ENCODE measurements around the gene LBH. TPM values are rescaled to one million over a fixed set of nuclear protein-coding genes. Genes with fewer than 3 reads are reported as not detected.

Gene LBH
- polyA plus RNA-seq, 5 donors = 88.6 to 174 (median 129) TPM

DNA sequence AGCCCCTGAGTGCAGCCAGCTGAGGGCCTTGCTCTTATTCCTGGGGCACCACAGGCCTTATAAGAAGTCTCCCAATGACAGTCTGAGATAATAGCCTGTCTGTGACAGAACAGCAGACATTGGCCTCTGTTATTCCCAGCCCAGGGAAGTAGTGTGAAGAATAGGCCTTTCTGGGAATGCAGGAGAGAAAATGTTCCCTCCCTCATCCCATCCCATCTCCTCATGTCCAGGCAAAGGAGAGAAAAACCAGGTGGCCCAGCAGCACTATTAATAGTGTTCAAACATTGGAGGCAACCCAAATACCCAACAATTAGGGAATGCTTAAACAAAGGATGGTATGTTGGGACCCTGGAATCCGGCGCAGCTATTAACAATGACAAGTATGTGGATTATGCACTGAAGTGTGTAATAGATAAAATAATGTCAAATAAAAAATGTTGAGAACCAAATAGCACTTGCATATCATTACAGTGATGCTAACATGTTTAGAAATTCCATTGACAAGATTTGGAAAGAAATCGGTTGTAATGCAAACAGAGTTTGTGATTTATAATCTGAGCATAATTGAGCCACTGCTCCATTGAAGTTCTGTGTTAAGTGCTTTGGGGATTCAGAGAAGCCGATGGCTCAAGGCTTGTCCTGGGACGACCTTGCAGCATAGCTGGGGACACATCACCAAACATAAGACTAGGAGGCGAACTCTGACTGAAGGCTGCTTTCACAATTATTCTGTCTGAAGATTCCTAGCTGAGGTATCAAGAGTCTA lies 69.3 kb downstream of the LBH start:
- peak; percentile 38 to 40 for DNase-seq

- no peak for DNase-seq
Observed at GRCh38 chr2:30301551-30301950, 70.2 kb downstream of the LBH start.

GRCh38 chr2:30302566-30302965 lies 71.2 kb downstream of the LBH start:
- no peak for DNase-seq

- no peak for DNase-seq
Observed at GRCh38 chr2:30303095-30303494, 71.8 kb downstream of the LBH start.

DNA sequence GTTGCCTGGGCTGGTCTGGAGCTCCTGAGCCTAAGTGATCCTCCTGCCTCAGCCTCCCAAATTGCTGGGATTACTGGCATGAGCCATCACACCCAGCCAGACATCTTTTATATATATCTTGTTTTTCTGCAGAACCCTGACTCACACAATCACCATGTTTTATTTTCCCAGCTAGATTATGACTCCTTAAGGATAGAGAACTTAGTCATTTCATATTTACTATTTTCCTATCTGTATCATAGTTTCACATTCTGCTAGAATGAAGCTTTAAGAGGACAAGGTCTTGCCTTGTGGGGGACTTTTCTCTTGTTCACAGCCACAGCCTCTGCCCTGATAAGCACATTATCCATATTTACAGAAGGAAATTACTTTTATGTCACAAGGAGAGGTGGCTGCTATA lies 73.9 kb downstream of the LBH start:
- DNase-seq = no peak

DNA sequence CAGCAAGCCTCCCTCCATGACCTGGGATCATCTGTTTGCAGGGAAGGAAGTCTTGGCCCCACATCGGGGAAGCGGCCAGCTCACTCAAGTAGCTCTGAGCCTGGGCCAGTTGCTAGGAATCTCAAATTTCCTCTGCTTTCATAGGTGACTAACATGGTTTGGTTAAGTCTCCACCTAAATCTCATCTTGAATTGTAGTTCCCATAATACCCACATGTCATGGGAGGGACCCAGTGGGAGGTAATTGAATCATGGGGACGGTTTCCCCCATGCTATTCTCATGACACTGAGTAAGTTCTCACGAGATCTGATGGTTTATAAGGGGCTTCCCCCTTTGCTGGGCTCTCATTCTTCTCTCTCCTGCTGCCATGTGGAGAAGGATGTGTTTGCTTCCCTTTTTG lies 75.2 kb downstream of the LBH start:
- DNase-seq = no peak

DNA sequence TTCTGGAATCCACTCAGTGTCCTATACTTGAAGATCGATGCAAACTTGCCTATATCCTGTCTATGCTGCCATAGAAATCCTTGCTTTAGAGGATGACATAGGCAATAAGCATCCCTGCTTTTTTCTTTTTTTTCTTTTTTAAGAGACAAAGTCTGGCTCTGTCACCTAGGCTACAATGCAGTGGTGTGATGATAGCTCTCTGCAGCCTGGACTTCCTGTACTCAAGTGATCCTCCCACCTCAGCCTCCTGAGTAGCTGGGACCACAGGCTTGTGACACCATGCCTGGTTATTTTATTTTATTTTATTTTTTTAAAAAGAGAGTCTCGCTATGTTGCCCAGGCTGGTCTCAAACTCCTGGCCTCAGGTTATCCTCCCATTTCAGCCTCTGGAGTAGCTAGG lies 76.9 kb downstream of the LBH start:
- no peak for DNase-seq

Other genes with a start within 250 kb of the LBH start
- gene YPEL5, start 84.5 kb upstream of the LBH start, polyA plus RNA-seq (ENCODE audit: insufficient read depth in 1 of 5, insufficient read length in 5 of 5, low replicate concordance in 1 of 5) = 100 to 1,000 TPM in 3 of 5 donors, 10 to 100 TPM in 2; 84.0 to 113 (median 104) TPM
- gene LCLAT1, start 215.7 kb downstream of the LBH start, polyA plus RNA-seq (ENCODE audit: insufficient read depth in 1 of 5, insufficient read length in 5 of 5, low replicate concordance in 1 of 5) = 10 to 100 TPM; 10.6 to 15.9 (median 12.7) TPM

Measured in right lung (tissue), 5 donors.